Panc1 (cell line): ENCODE data around the gene VRTN.

ENCODE experiments used
- POLR2AphosphoS5 ChIP-seq: IDR thresholded peaks from 2 replicates; pipeline ENCODE4 v1.6.1; 2012; ENCODE audit warnings: mild to moderate bottlenecking, low read depth, low read length, moderate library complexity
- SIN3A ChIP-seq: IDR thresholded peaks from 2 replicates; pipeline ENCODE4 v1.6.1; 2012; ENCODE audit warnings: low read depth, mild to moderate bottlenecking, low read length, moderate library complexity, borderline replicate concordance; ENCODE audit not compliant: insufficient read depth
- TF ChIP-seq, protein P1 (sequence below): fragments of 450-650 bp; IDR thresholded peaks from 2 replicates; pipeline ENCODE4 v1.5.1; 2017; ENCODE audit warnings: mild to moderate bottlenecking
- TF ChIP-seq, protein P2 (sequence below), 2 experiments: IDR thresholded peaks; 2 replicates each; pipeline ENCODE4 v1.6.1; 2011 to 2012; ENCODE audit warnings: low read depth in 2 of 2, control low read depth in 1 of 2, low read length in 1 of 2, mild to moderate bottlenecking in 1 of 2, moderate library complexity in 1 of 2; ENCODE audit not compliant: insufficient read depth in 1 of 2

DNA sequence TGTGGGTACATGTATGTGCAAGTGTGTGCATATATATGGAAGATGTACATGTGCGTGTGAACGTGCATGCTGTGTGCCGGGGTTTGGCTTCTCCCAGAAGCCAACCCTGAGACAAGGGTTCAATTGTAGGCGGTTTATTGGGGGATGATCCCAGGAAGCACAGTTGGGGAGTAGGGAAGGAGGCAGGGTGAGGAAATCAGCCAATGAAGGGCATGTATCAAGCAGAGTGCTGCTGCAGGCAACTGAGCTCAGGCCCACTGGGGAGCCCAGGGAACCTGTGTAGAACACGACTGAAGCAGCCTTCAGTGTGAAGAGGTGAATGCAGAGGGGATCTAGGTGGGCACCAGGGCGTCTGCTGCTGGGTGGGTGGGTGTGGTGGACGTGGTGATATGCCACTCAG lies 56.2 kb downstream of the VRTN start:
- no peak for TF ChIP-seq POLR2AphosphoS5
- TF ChIP-seq, protein P1, sequence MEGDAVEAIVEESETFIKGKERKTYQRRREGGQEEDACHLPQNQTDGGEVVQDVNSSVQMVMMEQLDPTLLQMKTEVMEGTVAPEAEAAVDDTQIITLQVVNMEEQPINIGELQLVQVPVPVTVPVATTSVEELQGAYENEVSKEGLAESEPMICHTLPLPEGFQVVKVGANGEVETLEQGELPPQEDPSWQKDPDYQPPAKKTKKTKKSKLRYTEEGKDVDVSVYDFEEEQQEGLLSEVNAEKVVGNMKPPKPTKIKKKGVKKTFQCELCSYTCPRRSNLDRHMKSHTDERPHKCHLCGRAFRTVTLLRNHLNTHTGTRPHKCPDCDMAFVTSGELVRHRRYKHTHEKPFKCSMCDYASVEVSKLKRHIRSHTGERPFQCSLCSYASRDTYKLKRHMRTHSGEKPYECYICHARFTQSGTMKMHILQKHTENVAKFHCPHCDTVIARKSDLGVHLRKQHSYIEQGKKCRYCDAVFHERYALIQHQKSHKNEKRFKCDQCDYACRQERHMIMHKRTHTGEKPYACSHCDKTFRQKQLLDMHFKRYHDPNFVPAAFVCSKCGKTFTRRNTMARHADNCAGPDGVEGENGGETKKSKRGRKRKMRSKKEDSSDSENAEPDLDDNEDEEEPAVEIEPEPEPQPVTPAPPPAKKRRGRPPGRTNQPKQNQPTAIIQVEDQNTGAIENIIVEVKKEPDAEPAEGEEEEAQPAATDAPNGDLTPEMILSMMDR, result no peak
- no peak for TF ChIP-seq SIN3A
- TF ChIP-seq, protein P2, sequence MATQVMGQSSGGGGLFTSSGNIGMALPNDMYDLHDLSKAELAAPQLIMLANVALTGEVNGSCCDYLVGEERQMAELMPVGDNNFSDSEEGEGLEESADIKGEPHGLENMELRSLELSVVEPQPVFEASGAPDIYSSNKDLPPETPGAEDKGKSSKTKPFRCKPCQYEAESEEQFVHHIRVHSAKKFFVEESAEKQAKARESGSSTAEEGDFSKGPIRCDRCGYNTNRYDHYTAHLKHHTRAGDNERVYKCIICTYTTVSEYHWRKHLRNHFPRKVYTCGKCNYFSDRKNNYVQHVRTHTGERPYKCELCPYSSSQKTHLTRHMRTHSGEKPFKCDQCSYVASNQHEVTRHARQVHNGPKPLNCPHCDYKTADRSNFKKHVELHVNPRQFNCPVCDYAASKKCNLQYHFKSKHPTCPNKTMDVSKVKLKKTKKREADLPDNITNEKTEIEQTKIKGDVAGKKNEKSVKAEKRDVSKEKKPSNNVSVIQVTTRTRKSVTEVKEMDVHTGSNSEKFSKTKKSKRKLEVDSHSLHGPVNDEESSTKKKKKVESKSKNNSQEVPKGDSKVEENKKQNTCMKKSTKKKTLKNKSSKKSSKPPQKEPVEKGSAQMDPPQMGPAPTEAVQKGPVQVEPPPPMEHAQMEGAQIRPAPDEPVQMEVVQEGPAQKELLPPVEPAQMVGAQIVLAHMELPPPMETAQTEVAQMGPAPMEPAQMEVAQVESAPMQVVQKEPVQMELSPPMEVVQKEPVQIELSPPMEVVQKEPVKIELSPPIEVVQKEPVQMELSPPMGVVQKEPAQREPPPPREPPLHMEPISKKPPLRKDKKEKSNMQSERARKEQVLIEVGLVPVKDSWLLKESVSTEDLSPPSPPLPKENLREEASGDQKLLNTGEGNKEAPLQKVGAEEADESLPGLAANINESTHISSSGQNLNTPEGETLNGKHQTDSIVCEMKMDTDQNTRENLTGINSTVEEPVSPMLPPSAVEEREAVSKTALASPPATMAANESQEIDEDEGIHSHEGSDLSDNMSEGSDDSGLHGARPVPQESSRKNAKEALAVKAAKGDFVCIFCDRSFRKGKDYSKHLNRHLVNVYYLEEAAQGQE (IDR thresholded peaks at IDR 0.05; ENCODE audit: insufficient read depth in 1 of 2, low read depth in 2 of 2, low read length in 1 of 2), result no peak
